ENCODE data around the gene SORL1.
"Not testable (repeated sequence)": the region's sequence is repeated elsewhere in the genome, so short reads cannot be mapped to it uniquely, and the experiment has no call there.

Gene SORL1

GRCh38 chr11:121451986-121452608 lies at the start of gene SORL1:
Gene SORL1, plus strand, starts transcription at chr11:121452314. Its CDS starts 18 bp downstream, at chr11:121452332.
- peak; percentile 62 to 72 for DNase-seq

GRCh38 chr11:121405646-121406045 lies 46.5 kb upstream of the SORL1 start:
- DNase-seq: peak; percentile 9 to 11

GRCh38 chr11:121406291-121406690 lies 45.8 kb upstream of the SORL1 start:
- DNase-seq: no peak

GRCh38 chr11:121408830-121409229 lies 43.3 kb upstream of the SORL1 start:
- DNase-seq: no peak

GRCh38 chr11:121410041-121410440 lies 42.1 kb upstream of the SORL1 start:
- DNase-seq: not testable (repeated sequence)

- not testable (repeated sequence) for DNase-seq
These were observed 40.8 kb upstream of the SORL1 start for GRCh38 chr11:121411330-121411729.

GRCh38 chr11:121412000-121412587 lies 40.0 kb upstream of the SORL1 start:
- no peak for DNase-seq

- no peak for DNase-seq
These were observed 39.3 kb upstream of the SORL1 start for GRCh38 chr11:121412711-121413415.

GRCh38 chr11:121414141-121414913 lies 37.8 kb upstream of the SORL1 start:
- DNase-seq: no peak

- DNase-seq: no peak
These were observed 36.3 kb upstream of the SORL1 start for GRCh38 chr11:121415856-121416255.

GRCh38 chr11:121417055-121417551 lies 35.0 kb upstream of the SORL1 start:
- peak; percentile 99 for DNase-seq

GRCh38 chr11:121417607-121418006 lies 34.5 kb upstream of the SORL1 start:
- no peak for DNase-seq

GRCh38 chr11:121418625-121419114 lies 33.4 kb upstream of the SORL1 start:
- DNase-seq: peak; percentile 84 to 90

- no peak for DNase-seq
These were observed 32.3 kb upstream of the SORL1 start for GRCh38 chr11:121419836-121420235.

GRCh38 chr11:121420398-121420797 lies 31.7 kb upstream of the SORL1 start:
- no peak for DNase-seq

GRCh38 chr11:121421149-121421901 lies 30.8 kb upstream of the SORL1 start:
- DNase-seq: peak; percentile 8

GRCh38 chr11:121422675-121423074 lies 29.4 kb upstream of the SORL1 start:
- no peak for DNase-seq

- no peak for DNase-seq
These were observed 26.3 kb upstream of the SORL1 start for GRCh38 chr11:121425828-121426227.

- no peak for DNase-seq
These were observed 25.4 kb upstream of the SORL1 start for GRCh38 chr11:121426476-121427399.

- no peak for DNase-seq
These were observed 24.7 kb upstream of the SORL1 start for GRCh38 chr11:121427400-121427744.

- peak; percentile 26 to 31 for DNase-seq
These were observed 22.6 kb upstream of the SORL1 start for GRCh38 chr11:121429556-121429955.

All from AML-193 (cell line).